Activated CD4-positive, alpha-beta memory T cell treated with anti-CD3 and anti-CD28 coated beads, Interleukin-2, amount 10 ng/mL, durations not matched to agents 7 days and 5 days (primary cell): Measurements from ENCODE around the gene USP15. TPM values are rescaled to one million over a fixed set of nuclear protein-coding genes. Genes with fewer than 3 reads are reported as not detected.
A peak's percentile ranks its signal among the peaks of the same experiment; 100 is the strongest.

Experiments
- CTCF ChIA-PET: fragments of 350-600 bp; sonication (Branson Sonifier 250); formaldehyde crosslinking; loops from one replicate; lab custom pipeline; 2021; ENCODE audit warnings: antibody characterized with exemption, inconsistent platforms; lab: Charles Lee
- POLR2A ChIA-PET: fragments of 350-600 bp; sonication (Branson Sonifier 250); formaldehyde crosslinking; loops from one replicate; lab custom pipeline; 2021; ENCODE audit warnings: antibody characterized with exemption; lab: Charles Lee
- DNase-seq: peaks from one replicate; pipeline ENCODE4 v3.0.0-alpha.2; 2020
- H3K27ac Mint-ChIP-seq: one replicate; pipeline ENCODE4 v1.8.0; 2021; ENCODE audit warnings: mild to moderate bottlenecking, mixed read lengths
- H3K27me3 Mint-ChIP-seq: one replicate; pipeline ENCODE4 v1.8.0; 2021; ENCODE audit warnings: mixed read lengths
- H3K36me3 Mint-ChIP-seq: one replicate; pipeline ENCODE4 v1.8.0; 2021; ENCODE audit warnings: low read depth, mixed read lengths
- H3K4me1 Mint-ChIP-seq: one replicate; pipeline ENCODE4 v1.8.0; 2021; ENCODE audit warnings: mixed read lengths
- H3K4me3 Mint-ChIP-seq: one replicate; pipeline ENCODE4 v1.8.0; 2021; ENCODE audit warnings: mild to moderate bottlenecking, mixed read lengths
- H3K9me3 Mint-ChIP-seq: one replicate; pipeline ENCODE4 v1.8.0; 2021; ENCODE audit warnings: mixed read lengths
- total RNA-seq, 2 experiments: library from RNA; stranded (reverse); gene quantifications; one replicate each; pipeline ENCODE4 v1.2.3, GENCODE V29; 2021

The USP15 gene
- 100 to 1,000 TPM; 134 to 161 TPM for total RNA-seq

DNA sequence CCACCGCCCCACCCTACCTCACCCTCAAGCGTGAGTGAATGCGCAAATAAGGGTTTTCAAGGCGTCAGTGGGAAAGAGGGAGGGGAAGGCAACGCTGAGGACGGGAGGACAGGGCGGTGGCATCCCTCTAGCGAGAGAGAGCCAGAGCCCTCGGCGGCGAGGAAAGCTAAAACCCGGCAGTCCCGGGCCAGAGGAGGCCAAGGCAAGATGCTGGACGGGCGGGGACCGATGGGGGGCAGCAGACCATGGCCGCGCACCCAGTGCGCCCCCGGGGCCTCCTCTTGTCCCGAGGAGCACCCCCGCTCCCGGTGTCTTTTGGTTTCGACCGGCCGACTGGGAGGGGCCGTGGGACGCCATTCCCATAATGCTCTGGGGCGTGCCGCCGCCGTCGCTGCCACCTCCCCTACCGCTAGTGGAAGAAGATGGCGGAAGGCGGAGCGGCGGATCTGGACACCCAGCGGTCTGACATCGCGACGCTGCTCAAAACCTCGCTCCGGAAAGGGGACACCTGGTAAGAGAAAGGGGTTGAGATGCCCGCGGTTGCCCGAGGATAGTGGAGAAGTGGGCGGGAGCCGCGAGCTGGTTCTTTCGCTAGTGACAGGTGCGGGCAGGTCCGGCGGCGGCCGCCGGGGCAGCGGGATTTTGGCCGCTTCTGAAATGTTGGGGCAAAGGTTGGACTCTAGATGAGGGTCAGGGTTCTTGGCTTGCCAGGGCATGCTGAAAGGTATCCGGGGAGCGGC lies at the start of gene USP15:
TSS of gene USP15 (plus strand) at position 412 of the 740 bp plus-strand sequence. CDS start at position 423, 11 bp downstream.
- CTCF ChIA-PET = interaction anchor here (0.9 to 1.8 kb wide), 8 partner anchors 9 to 381 kb away, joined by 3 to 17 read pairs (median 3); no protein-coding TSS in a partner anchor
- Mint-ChIP-seq H3K27ac (peak within 1 kb of the TSS; percentile 100), H3K36me3 (peaks cover 46% of the 10 kb centered on the region), H3K9me3 (no peaks in the 10 kb centered on the region), H3K4me3 (peak within 1 kb of the TSS; percentile 95), H3K4me1 (peaks cover 49% of the 10 kb centered on the region), H3K27me3 (no peaks in the 10 kb centered on the region)
- POLR2A ChIA-PET = interaction anchor here (0.9 to 2.6 kb wide), 17 partner anchors 8 to 346 kb away, joined by 3 to 38 read pairs (median 4); partner anchors contain the start of gene MON2
- peak; percentile 96 for DNase-seq

DNA sequence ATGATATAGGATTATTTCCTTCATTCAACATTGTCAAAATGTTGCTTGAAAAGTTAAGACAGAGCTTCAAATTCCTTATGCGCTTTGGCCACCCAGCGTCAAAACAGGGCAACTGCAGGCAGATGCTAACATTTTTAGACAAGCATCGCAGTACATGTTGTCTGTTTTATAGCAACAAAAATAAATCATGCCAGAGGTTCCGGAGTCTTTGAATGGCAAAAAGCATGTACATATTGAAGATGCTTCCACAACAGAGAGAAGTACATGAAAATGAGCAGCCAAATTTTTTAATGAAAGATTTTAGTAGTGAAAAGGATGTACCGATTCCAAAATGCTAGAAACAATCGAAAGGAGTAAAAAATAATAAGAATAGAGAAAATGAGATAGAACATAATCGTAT lies 49.8 kb upstream of the USP15 start:
- no peak overlapping the region for H3K4me3 Mint-ChIP-seq
- peaks cover 9% of the 10 kb centered on the region for H3K4me1 Mint-ChIP-seq
- peak; percentile 43 for DNase-seq
- ChIA-PET CTCF (interaction anchor here (0.7 to 1.8 kb wide), 10 partner anchors 8 to 53 kb away, joined by 3 to 11 read pairs (median 4); a partner anchor contains a TSS), POLR2A (interaction anchor here (0.5 kb wide), 1 partner anchor 347 kb away, joined by 3 read pairs; no protein-coding TSS in a partner anchor)
- H3K36me3 Mint-ChIP-seq = no peaks in the 10 kb centered on the region
- H3K27ac Mint-ChIP-seq = no peak overlapping the region
- H3K9me3 Mint-ChIP-seq = no peaks in the 10 kb centered on the region
- H3K27me3 Mint-ChIP-seq = peaks cover 12% of the 10 kb centered on the region

DNA sequence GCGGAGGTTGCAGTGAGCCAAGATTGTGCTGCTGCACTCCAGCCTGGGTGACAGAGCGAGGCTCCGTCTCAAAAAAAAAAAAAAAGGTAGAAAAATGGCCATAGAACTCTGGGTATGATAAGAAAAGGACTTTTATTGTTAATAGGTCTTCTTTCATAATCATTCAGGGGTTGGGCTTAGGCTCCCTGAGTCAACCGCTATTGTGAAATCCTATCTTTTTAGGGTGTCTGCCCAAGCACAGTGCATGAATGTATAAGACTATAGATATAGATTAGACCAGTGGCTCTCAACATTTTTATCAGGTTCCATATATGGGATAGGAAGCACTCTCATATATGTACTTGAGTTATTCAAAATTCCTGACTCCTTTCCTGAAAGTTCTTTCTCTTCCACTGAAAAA lies 48.7 kb upstream of the USP15 start:
- DNase-seq = no peak
- Mint-ChIP-seq H3K27ac (no peak overlapping the region), H3K4me3 (no peak overlapping the region), H3K4me1 (peaks cover 9% of the 10 kb centered on the region), H3K27me3 (peaks cover 12% of the 10 kb centered on the region), H3K36me3 (no peaks in the 10 kb centered on the region), H3K9me3 (no peaks in the 10 kb centered on the region)
- ChIA-PET CTCF (no interaction called here), POLR2A (no interaction called here)

DNA sequence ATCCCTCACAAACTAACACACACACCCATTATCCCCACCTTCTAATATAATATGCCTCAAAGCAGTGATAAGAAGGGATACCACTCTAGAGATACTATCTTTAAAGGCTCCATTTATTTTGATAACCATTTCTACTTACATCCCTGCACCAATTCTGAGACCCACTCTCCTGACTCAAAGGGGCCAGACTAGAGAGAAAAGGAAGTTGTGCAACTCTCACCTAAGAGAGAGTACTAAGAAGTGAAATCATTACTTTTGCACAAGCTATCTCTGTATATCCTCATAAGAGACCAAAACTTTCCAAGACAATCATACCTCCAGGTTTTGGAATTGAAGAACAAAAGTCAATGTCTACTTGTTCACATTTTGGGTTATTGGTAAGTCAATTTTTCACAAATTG lies 45.4 kb upstream of the USP15 start:
- ChIA-PET CTCF (no interaction called here), POLR2A (no interaction called here)
- no peak for DNase-seq
- no peak overlapping the region for H3K4me3 Mint-ChIP-seq
- H3K27ac Mint-ChIP-seq = no peak overlapping the region
- no peaks in the 10 kb centered on the region for H3K9me3 Mint-ChIP-seq
- H3K4me1 Mint-ChIP-seq = peaks cover 9% of the 10 kb centered on the region
- no peaks in the 10 kb centered on the region for H3K36me3 Mint-ChIP-seq
- peaks cover 8% of the 10 kb centered on the region for H3K27me3 Mint-ChIP-seq

DNA sequence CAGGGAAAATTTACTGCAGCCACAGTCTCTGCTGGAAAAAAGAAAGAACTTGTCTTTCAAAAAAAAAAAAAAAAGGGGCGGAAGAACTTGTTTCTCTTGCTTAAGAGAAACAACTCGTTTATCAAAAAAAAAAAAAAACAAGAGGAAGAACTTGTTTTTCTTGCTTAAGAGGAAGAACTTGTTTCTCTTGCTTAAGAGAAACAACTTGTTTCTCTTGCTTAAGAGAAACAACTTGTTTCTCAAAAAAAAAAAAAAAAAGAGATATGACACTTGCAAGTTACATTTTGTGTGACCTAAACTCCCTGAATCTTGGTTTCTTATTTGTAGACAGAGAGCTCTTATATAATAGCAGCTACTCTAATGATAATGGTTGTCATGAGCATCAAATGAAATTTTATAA lies 44.7 kb upstream of the USP15 start:
- H3K4me3 Mint-ChIP-seq = no peak overlapping the region
- H3K27me3 Mint-ChIP-seq = peaks cover 4% of the 10 kb centered on the region
- POLR2A ChIA-PET = no interaction called here
- no peak overlapping the region for H3K27ac Mint-ChIP-seq
- no peaks in the 10 kb centered on the region for H3K9me3 Mint-ChIP-seq
- DNase-seq = no peak
- CTCF ChIA-PET = interaction anchor here (0.7 to 1.1 kb wide), 2 partner anchors 44 to 1642 kb away, joined by 3 to 6 read pairs; no protein-coding TSS in a partner anchor
- H3K4me1 Mint-ChIP-seq = peaks cover 9% of the 10 kb centered on the region
- no peaks in the 10 kb centered on the region for H3K36me3 Mint-ChIP-seq

DNA sequence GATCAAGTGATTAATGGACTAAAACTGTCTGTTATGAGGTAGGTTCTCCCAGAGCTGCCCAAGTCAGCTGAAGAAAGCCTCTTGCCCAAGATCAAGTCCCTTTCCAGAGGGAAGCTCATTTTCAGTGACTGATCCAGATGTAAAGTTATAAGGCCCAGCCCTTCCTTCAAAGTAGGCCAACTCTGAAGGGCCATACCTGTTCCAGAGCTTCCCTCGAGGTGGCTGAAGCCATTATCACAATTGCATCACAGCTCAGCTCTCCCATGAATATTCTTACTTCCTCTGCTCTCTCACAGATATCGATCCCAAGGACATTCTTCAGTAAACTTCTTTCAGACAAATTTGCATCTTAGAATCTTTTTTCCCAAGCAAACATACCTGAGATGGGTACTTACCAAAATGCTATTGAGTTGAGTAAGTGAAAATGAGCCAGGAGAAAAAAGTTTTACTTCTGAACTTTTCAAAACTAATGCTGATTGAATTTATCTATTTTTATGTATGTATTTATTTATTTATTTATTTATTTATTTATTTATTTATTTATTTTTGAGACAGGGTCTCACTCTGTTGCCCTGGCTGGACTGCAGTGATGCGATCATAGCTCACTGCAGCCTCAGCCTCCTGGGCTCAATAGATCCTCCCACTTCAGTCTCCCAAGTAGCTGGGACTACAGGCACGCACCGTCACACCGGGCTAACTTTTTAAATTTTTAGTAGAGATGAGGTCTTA lies 42.6 kb upstream of the USP15 start:
- ChIA-PET POLR2A (no interaction called here), CTCF (no interaction called here)
- Mint-ChIP-seq H3K27ac (no peak overlapping the region), H3K4me3 (no peak overlapping the region), H3K4me1 (peaks cover 9% of the 10 kb centered on the region), H3K27me3 (peaks cover 4% of the 10 kb centered on the region), H3K9me3 (no peaks in the 10 kb centered on the region), H3K36me3 (no peaks in the 10 kb centered on the region)
- no peak for DNase-seq

DNA sequence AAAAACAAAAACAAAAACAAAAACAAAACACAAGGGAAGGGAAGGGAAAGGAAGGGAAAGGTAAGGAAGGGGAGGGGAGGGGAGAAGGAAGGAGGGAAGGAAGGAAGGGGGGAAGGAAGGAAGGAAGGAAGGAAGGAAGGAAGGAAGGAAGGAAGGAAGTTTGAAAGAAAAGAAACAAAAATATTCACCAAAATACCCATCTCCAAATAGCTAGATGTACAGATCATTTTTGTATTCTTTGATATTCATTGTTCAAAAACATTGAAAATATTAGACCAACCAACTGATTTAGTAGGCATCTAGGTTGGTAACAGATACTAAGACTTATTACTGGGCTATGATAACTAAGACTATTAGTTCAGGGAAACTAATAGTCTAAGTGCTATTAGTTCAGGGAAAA lies 39.1 kb upstream of the USP15 start:
- CTCF ChIA-PET = no interaction called here
- Mint-ChIP-seq H3K4me1 (no peaks in the 10 kb centered on the region), H3K27me3 (peaks cover 1% of the 10 kb centered on the region), H3K4me3 (no peak overlapping the region), H3K9me3 (no peaks in the 10 kb centered on the region), H3K27ac (no peak overlapping the region), H3K36me3 (no peaks in the 10 kb centered on the region)
- DNase-seq = no peak
- POLR2A ChIA-PET = no interaction called here

DNA sequence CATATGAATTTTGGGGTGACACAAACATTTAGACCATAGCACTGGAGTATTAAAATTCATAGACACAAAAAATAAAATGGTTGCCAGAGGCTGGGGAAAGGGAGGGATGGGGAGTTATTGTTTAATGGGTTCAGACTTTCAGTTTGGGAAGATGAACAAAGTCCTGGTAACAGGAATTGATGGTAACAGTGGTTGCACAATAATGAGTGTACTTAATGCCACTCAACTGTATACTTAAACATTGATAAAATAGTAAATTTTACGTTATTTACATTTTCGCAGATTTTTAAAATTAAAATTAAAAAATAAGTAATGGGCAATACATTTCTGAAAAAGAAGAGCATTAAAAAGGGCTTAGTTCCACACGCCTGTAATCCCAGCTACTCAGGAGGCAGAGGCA lies 35.6 kb upstream of the USP15 start:
- ChIA-PET POLR2A (no interaction called here), CTCF (interaction anchor here (0.9 kb wide), 1 partner anchor 14 kb away, joined by 3 read pairs; no protein-coding TSS in a partner anchor)
- no peak overlapping the region for H3K4me3 Mint-ChIP-seq
- peaks cover 10% of the 10 kb centered on the region for H3K27me3 Mint-ChIP-seq
- H3K27ac Mint-ChIP-seq = no peak overlapping the region
- no peaks in the 10 kb centered on the region for H3K4me1 Mint-ChIP-seq
- no peak for DNase-seq
- peaks cover 1% of the 10 kb centered on the region for H3K36me3 Mint-ChIP-seq
- H3K9me3 Mint-ChIP-seq = no peaks in the 10 kb centered on the region

DNA sequence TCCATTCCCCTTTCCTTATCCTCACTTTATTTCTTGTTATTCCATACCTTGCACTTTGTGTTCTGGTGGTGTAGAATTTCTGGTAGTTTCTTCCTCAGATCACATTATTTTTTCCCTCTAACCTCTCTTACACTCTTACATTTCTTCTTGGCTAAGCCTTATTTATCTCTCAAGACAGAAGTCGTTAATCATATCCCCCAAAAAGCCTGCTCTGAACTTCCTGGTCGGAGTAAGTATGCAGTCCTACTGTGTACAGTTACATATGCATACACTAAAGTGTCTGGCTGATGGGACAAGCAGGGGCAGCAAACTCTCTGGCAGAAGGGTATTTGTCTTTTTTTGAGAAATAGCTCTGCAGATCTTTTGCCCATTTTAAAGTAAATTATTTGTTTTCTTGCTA lies 33.1 kb upstream of the USP15 start:
- POLR2A ChIA-PET = no interaction called here
- H3K4me1 Mint-ChIP-seq = no peaks in the 10 kb centered on the region
- H3K27me3 Mint-ChIP-seq = peaks cover 15% of the 10 kb centered on the region
- no peaks in the 10 kb centered on the region for H3K9me3 Mint-ChIP-seq
- no peak overlapping the region for H3K4me3 Mint-ChIP-seq
- no peak overlapping the region for H3K27ac Mint-ChIP-seq
- H3K36me3 Mint-ChIP-seq = peaks cover 3% of the 10 kb centered on the region
- DNase-seq = no peak
- CTCF ChIA-PET = interaction anchor here (1.1 kb wide), 1 partner anchor 17 kb away, joined by 4 read pairs; no protein-coding TSS in a partner anchor

DNA sequence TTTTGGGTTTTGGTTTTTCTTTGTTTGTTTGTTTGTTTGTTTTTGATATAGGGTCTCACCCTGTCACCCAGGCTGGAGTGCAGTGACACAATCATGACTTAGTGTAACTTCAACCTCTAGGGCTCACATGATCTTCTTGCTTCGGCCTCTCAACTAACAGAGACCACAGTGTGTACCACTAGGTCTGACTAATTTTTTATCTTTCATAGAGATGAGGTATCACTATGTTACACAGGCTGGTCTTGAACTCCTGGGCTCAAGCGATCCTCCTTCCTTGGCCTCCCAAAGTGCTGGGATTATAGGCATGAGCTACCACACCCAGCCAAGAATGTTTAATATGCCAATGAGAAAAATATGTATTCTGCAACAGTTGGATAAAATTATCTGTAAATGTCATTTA lies 29.6 kb upstream of the USP15 start:
- H3K4me3 Mint-ChIP-seq = no peak overlapping the region
- H3K27ac Mint-ChIP-seq = no peak overlapping the region
- peaks cover 17% of the 10 kb centered on the region for H3K27me3 Mint-ChIP-seq
- H3K36me3 Mint-ChIP-seq = peaks cover 3% of the 10 kb centered on the region
- no peak for DNase-seq
- H3K4me1 Mint-ChIP-seq = no peaks in the 10 kb centered on the region
- H3K9me3 Mint-ChIP-seq = no peaks in the 10 kb centered on the region
- ChIA-PET CTCF (no interaction called here), POLR2A (no interaction called here)

DNA sequence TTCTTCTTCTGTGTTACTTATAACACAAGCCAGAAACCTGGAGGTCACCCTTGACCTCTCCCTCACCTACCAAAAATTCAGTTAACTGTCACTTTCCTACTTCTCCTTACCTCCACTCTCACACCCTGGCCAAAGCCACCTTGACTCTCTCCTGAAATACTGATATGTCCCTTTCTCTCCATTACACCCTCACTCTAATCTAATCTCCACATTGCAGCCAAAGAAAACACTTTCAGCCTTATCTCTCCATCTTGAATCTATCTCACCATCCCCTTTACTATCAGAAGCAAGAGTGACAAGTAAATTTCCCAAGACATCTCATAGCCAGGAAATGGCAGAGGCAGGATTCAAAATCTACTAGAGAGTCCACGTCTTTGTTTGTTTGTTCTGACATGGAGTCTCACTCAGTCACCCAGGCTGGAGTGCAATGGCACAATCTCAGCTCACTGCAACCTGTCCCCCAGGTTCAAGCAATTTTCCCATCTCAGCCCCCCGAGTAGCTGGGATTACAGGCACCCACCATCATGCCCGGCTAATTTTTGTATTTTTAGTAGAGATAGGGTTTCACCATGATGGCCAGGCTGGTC lies 28.0 kb upstream of the USP15 start:
- no peak for DNase-seq
- Mint-ChIP-seq H3K4me1 (no peaks in the 10 kb centered on the region), H3K27ac (no peak overlapping the region), H3K27me3 (peaks cover 9% of the 10 kb centered on the region), H3K9me3 (peaks cover 5% of the 10 kb centered on the region), H3K4me3 (no peak overlapping the region), H3K36me3 (peaks cover 3% of the 10 kb centered on the region)
- ChIA-PET CTCF (no interaction called here), POLR2A (no interaction called here)

DNA sequence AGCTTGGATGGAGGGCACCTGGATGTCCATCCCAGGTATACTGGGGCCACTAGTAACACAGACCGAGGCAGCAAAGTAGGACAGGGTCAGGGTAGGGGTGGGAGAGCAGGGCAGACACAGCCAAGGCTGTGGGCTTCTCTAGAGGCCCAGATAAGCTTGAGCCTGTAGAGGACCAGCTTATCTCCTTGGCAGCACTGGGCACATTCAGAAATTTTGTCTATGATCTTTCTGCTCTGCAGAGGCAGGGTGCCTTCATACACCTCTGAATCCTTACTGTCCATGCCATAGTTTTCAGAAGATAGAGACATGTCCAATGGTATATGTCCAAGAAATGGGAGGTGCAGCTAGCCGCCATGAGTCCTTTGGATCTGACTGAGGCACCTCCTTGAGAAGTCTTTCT lies 26.4 kb upstream of the USP15 start:
- Mint-ChIP-seq H3K27ac (no peak overlapping the region), H3K4me1 (no peaks in the 10 kb centered on the region), H3K4me3 (no peak overlapping the region), H3K27me3 (peaks cover 9% of the 10 kb centered on the region), H3K36me3 (peaks cover 3% of the 10 kb centered on the region), H3K9me3 (peaks cover 8% of the 10 kb centered on the region)
- DNase-seq = no peak
- CTCF ChIA-PET = no interaction called here
- POLR2A ChIA-PET = no interaction called here

DNA sequence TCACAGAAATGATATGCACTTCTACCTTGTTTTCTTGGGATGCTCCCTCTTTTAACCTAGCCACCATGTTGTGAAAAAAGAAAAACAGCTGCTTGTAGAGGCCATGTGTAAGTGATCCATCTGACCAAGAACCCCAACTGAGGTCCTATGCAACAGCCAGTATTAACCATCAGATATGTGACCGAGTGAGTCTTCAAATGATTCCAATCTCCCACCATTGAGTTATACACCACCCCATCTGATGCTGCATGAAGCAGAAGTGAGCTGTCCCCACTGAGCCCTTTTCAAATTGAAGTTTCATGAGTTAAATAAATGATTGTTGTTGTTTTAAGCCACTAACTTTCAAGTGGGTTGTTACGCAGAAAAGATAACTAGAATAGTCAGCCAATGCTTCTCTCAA lies 20.6 kb upstream of the USP15 start:
- CTCF ChIA-PET = no interaction called here
- Mint-ChIP-seq H3K27ac (no peak overlapping the region), H3K36me3 (no peaks in the 10 kb centered on the region), H3K9me3 (peaks cover 12% of the 10 kb centered on the region), H3K4me1 (no peaks in the 10 kb centered on the region), H3K4me3 (no peak overlapping the region), H3K27me3 (peaks cover 5% of the 10 kb centered on the region)
- no peak for DNase-seq
- POLR2A ChIA-PET = no interaction called here
